ENCODE data around the gene GLUL.

The GLUL gene

GRCh38 chr1:182391362-182392049 is at the start of gene GLUL:
TSS of gene GLUL (minus strand) at chr1:182391790. CDS start at chr1:182388737, 3,053 bp downstream.
- in situ Hi-C loops (cut with MboI; ENCODE audit: low sequenced_read_pairs) = loop anchor here (10.0 kb wide), 1 partner anchor 297 kb away; no protein-coding TSS in a partner anchor

GRCh38 chr1:182438326-182438725 is 46.7 kb upstream of the GLUL start:
- in situ Hi-C loops (cut with MboI; ENCODE audit: low sequenced_read_pairs) = no loop called here

- in situ Hi-C loops (cut with MboI; ENCODE audit: low sequenced_read_pairs) = no loop called here
Measured at GRCh38 chr1:182433580-182433979, 42.0 kb upstream of the GLUL start.

- in situ Hi-C loops (cut with MboI; ENCODE audit: low sequenced_read_pairs) = no loop called here
Measured at GRCh38 chr1:182431278-182431677, 39.7 kb upstream of the GLUL start.

- in situ Hi-C loops (cut with MboI; ENCODE audit: low sequenced_read_pairs) = no loop called here
Measured at GRCh38 chr1:182430263-182431068, 38.9 kb upstream of the GLUL start.

- in situ Hi-C loops (cut with MboI; ENCODE audit: low sequenced_read_pairs) = no loop called here
Measured at GRCh38 chr1:182428043-182428442, 36.5 kb upstream of the GLUL start.

DNA sequence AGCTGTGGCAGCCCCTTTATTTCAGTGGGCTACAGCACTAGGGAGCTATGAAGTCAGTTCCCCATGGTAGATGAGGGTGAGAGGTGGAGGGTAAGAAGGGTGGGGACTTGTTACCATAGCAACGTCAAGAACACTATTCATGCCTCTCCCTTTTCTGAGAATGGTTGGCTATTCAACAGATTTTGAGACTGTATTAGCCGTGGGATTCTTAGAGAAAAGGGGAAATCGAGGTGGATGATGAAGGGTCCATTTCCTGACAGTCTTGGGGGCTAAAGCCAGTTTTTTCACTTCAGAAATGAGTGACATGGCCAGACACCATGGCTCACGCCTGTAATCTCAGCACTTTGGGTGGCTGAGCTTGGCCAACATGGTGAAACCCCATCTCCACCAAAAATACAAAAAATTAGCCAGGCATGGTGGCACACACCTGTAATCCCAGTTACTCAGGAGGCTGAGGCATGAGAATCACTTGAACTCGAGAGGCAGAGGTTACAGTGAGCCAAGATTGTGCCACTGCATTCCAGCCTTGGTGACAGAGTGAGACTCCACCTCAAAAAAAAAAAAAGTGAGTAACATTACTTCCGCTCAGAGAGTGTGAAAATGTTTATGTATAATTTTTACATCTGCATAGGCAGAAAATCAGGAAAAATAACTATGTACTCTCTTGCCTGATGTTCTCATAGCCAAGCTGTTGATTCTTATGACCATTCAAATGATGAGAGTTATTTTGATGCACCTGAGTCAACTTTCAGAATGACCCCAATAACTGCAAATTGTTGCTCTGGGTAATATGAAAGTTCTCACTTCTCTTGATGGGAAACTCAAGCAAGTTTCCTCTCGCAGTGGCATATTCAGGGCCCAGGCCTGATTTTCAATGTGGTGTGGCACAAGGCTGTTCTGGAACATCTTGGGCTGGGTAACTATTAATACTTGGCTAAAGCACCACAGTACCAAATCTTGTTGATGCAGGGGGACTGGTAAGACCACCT is 35.1 kb upstream of the GLUL start:
- in situ Hi-C loops (cut with MboI; ENCODE audit: low sequenced_read_pairs) = no loop called here

GRCh38 chr1:182415789-182416188 is 24.2 kb upstream of the GLUL start:
- in situ Hi-C loops (cut with MboI; ENCODE audit: low sequenced_read_pairs) = loop anchor here (25.0 kb wide), 1 partner anchor 928 kb away; the partner anchor contains the start of gene CACNA1E

- in situ Hi-C loops (cut with MboI; ENCODE audit: low sequenced_read_pairs) = loop anchor here (25.0 kb wide), 1 partner anchor 927 kb away; the partner anchor contains the start of gene CACNA1E
Measured at GRCh38 chr1:182413969-182414368, 22.4 kb upstream of the GLUL start.

DNA sequence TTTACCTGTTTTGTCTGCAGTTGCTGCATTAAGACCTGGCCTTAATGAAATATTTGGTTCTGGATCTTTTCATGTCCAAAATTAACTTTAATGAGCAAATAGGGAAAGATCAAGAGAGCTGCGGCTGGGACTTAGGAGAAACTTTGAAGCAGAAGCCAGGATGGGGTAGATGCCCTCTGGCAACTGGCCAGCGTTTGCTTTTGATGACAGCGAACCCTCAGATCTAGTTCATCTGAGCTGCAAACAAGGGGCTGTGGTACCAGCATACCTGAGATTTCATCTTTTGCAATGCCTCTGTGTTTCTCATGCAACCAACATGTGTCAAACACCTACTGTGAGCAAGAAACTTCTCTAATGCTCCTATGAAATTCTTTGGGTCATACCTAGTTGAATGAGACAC is 21.9 kb upstream of the GLUL start:
- in situ Hi-C loops (cut with MboI; ENCODE audit: low sequenced_read_pairs) = loop anchor here (25.0 kb wide), 1 partner anchor 926 kb away; the partner anchor contains the start of gene CACNA1E

DNA sequence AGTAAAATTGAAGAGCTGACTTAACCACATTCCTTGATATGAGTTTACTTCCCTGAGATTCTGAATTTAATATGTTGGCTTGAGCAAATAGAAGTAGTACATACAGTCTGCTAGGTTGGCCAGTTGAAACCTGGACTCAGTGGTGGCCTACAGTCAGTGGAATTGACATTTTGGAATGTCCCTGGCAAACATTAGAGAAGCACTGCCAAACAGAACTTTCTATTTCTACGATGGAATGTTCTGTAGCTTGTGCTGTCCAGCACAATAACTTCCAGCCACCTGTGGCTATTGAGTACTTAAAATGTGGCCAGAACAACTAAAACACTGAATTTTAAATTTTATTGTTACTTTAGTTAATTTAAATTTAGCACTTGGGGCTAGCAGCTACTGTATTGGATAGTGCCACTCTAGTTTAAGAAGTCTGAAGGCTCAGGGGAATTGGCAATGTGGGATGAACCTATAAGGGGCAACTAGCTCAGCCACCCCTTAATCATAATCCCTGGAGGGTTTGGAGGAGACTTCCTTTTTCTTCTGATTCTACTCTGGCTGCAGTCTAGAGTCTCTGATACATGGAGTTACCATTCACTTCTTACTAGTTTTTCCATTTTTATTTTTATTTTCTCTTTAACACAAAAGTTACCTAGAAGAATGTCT is 19.2 kb upstream of the GLUL start:
- in situ Hi-C loops (cut with MboI; ENCODE audit: low sequenced_read_pairs) = loop anchor here (25.0 kb wide), 1 partner anchor 923 kb away; the partner anchor contains the start of gene CACNA1E

- in situ Hi-C loops (cut with MboI; ENCODE audit: low sequenced_read_pairs) = loop anchor here (25.0 kb wide), 1 partner anchor 923 kb away; the partner anchor contains the start of gene CACNA1E
Measured at GRCh38 chr1:182410138-182410537, 18.5 kb upstream of the GLUL start.

GRCh38 chr1:182408435-182409075 is 17.0 kb upstream of the GLUL start:
- in situ Hi-C loops (cut with MboI; ENCODE audit: low sequenced_read_pairs) = loop anchor here (25.0 kb wide), 1 partner anchor 921 kb away; the partner anchor contains the start of gene CACNA1E

DNA sequence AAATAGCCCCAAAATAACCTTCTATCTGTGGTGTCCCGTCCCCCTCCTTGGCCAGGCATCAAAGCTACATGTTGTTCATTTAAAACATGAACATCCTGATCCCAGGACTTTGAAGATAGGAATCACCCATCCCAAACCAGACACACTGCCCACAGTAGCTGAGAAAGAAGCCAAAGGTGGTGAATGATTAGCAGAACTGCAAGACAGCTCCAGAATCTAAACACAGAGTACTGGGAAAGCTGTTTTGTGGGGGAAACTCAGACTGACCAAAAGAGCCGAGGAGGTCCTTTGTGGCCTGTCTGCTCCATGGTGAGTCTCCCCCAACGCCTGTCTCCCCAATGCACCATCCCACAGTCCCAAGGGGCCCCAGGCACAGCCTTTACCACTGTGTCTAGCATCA is 16.1 kb upstream of the GLUL start:
- in situ Hi-C loops (cut with MboI; ENCODE audit: low sequenced_read_pairs) = loop anchor here (25.0 kb wide), 1 partner anchor 920 kb away; the partner anchor contains the start of gene CACNA1E

GRCh38 chr1:182406012-182406411 is 14.4 kb upstream of the GLUL start:
- in situ Hi-C loops (cut with MboI; ENCODE audit: low sequenced_read_pairs) = loop anchor here (25.0 kb wide), 1 partner anchor 919 kb away; the partner anchor contains the start of gene CACNA1E

DNA sequence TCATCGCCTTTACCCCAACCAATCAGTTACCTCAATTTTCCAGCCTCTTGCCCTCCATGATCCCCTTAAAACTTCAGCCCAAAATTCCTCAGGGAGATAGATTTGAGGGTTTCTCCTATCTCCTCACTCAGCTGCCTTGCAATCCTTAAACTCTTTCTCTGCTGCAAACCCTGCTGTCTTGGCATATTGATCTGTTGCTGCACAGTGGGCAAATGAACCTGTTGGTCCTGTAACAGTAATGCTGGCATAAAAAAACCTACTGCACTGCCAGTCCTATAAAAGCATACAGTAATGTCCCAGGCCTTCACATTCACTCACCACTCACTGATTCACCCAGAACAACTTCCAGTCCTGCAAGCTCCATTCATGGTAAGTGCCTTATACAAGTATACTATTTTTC is 14.0 kb upstream of the GLUL start:
- in situ Hi-C loops (cut with MboI; ENCODE audit: low sequenced_read_pairs) = loop anchor here (25.0 kb wide), 1 partner anchor 918 kb away; the partner anchor contains the start of gene CACNA1E

DNA sequence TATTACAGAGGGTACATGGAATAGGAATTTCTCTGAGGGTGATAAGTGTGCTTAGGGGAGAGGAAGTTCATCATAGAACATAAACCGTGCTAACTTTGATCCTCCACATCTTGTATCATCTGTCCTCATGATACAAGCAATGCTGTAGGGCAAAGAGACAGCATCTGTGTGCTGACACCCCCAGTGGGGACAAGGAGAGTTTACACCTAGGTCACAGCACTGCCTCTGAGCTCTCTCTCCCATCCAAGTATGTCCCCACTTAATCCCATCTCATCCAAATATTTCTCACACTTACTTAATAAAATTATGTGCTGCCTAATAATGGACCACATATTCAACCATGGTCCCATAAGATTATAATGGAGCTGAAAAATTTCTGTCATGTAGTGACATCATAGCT is 13.2 kb upstream of the GLUL start:
- in situ Hi-C loops (cut with MboI; ENCODE audit: low sequenced_read_pairs) = loop anchor here (25.0 kb wide), 1 partner anchor 917 kb away; the partner anchor contains the start of gene CACNA1E

DNA sequence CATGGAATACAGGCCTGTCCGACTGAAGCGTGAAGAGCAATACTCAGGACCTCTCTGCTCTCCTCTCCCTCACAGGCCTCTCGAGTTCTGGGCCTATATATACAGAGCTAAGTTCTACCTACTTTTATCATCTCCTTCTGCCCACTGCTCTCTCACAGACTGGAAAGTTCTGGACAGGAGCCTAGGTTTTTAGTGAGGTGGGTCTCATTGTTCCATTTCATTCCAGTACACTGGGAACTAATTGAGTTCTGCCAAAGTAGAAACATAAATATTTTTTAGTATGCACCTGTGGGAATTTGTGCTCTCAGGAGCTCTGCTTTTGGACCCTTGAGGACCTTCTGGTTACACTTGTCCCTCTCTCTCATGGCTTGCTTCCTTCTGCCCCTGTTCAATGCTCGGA is 9.0 kb upstream of the GLUL start, which contains the start of gene TEDDM1:
Gene TEDDM1 (minus strand): TSS at position 101 of the 400 bp plus-strand sequence. CDS start 182 bp downstream, outside the sequence.
- in situ Hi-C loops (cut with MboI; ENCODE audit: low sequenced_read_pairs) = loop anchor here (25.0 kb wide), 1 partner anchor 913 kb away; the partner anchor contains the start of gene CACNA1E

All from HL-60/S4 treated with retinoic acid at 250 ng/mL for 4 days and 3 days (cell line).